GM21390 (cell line): ENCODE measurements around the gene ZNF423.
"Not testable (repeated sequence)": the region's sequence is repeated elsewhere in the genome, so short reads cannot be mapped to it uniquely, and the experiment has no call there.

Experiments
- ATAC-seq: cut with Tn5 transposase; IDR thresholded peaks from one replicate; pipeline ENCODE4 v1.9.1; 2021; ENCODE audit not compliant: unreplicated experiment

ZNF423 gene

GRCh38 chr16:49523435-49524159 is 332.3 kb downstream of the ZNF423 start:
- ATAC-seq: no peak

GRCh38 chr16:49521734-49522325 is 334.1 kb downstream of the ZNF423 start:
- ATAC-seq: no peak

GRCh38 chr16:49520492-49521038 is 335.3 kb downstream of the ZNF423 start:
- no peak for ATAC-seq

- no peak for ATAC-seq
Measured at GRCh38 chr16:49519741-49520140, 336.2 kb downstream of the ZNF423 start.

GRCh38 chr16:49519008-49519656 is 336.8 kb downstream of the ZNF423 start:
- ATAC-seq: no peak

- no peak for ATAC-seq
Measured at GRCh38 chr16:49516382-49517036, 339.4 kb downstream of the ZNF423 start.

- ATAC-seq: no peak
Measured at GRCh38 chr16:49515861-49516260, 340.1 kb downstream of the ZNF423 start.

GRCh38 chr16:49515016-49515565 is 340.8 kb downstream of the ZNF423 start:
- ATAC-seq: no peak

GRCh38 chr16:49514073-49514980 is 341.6 kb downstream of the ZNF423 start:
- no peak for ATAC-seq

- no peak for ATAC-seq
Measured at GRCh38 chr16:49513040-49513439, 342.9 kb downstream of the ZNF423 start.

- no peak for ATAC-seq
Measured at GRCh38 chr16:49510654-49511305, 345.1 kb downstream of the ZNF423 start.

GRCh38 chr16:49510141-49510540 is 345.8 kb downstream of the ZNF423 start:
- no peak for ATAC-seq

- ATAC-seq: not testable (repeated sequence)
Measured at GRCh38 chr16:49506058-49507013, 349.6 kb downstream of the ZNF423 start.

GRCh38 chr16:49505556-49505955 is 350.4 kb downstream of the ZNF423 start:
- ATAC-seq: no peak

- ATAC-seq: no peak
Measured at GRCh38 chr16:49504626-49505025, 351.3 kb downstream of the ZNF423 start.

GRCh38 chr16:49504023-49504364 is 351.9 kb downstream of the ZNF423 start:
- no peak for ATAC-seq

GRCh38 chr16:49503256-49504022 is 352.5 kb downstream of the ZNF423 start:
- ATAC-seq: peak; percentile 79
